Stimulated activated CD4-positive, alpha-beta T cell treated with anti-CD3 and anti-CD28 coated beads, TNF-alpha, amount 100 ng/mL, for 4 hours (primary cell): ENCODE data around the gene ARSI.
"Not testable (repeated sequence)": the region's sequence is repeated elsewhere in the genome, so short reads cannot be mapped to it uniquely, and the experiment has no call there.

Experiments used
- DNase-seq, 3 experiments: peaks; one replicate each; pipeline ENCODE4 v3.0.0-alpha.2; 2020; ENCODE audit warnings: low read depth in 3 of 3

The ARSI gene

DNA sequence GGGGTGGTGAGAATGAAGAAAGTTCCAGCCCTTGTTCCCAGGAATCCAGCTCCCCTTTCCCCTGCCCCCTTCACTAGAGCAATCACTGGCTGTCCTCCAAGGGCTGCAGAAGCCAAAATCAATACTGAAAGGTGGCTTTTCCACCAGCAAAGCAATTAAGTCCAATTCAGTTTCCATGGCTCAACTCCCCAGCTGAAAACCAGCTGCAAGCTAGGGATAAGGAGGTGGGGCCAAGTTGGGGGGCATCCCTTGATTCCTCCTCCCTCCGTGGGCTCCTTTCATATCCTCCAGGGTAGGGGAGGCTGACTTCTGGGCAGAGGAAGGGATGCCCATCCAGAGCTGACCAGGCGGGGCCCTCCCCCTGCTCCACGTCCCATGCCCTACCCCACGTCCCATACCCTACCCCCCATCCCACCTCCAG is 35.8 kb downstream of the ARSI start:
- no peak for DNase-seq

GRCh38 chr5:150265870-150266383 is 36.8 kb downstream of the ARSI start:
- no peak for DNase-seq

DNA sequence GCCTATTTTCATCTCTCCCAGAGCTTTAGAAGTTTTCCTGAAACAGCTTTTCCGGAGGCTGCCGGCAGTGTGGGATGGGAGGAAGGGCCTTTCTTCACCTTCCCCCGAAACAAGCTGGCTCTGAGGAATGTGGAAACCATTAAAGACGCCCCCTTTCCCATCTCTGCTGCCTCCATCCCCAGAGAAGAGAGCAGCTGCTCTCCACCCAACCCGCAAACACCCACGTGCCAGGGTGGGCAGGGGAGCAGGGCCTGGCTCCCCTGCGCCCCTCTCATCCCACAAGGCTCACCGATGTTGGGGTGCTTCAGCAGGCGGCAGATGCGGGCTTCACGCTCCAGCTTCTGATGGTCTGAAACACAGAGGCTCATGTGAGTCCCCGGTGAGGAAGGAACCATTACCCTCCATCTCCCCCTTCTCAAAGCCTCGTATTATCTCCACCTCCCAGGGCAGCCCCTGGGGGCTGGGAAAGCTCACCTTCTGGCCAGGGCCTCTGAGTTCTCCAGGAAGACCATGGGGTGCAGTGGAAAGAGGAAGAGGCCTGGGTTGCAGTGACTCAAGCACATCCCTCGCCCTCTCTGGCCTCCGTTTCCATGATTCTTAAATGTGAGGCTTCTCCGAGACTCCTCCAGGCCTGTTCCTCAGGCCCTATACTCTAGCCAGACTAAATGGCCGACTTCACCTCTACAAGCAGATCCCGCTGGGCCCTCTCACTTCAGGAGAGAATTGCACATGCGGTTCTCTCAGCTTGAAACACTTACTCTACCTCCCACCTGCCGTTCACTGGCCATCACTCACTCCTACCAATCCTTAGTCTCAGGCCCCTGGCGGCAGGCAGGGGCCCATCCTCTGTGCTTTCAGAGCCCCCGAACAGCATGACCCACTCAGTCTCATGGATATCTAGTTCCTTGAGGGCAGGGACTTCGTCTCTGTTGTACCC is 37.8 kb downstream of the ARSI start:
- DNase-seq: no peak

- DNase-seq: no peak
Measured at GRCh38 chr5:150263801-150264621, 38.7 kb downstream of the ARSI start.

DNA sequence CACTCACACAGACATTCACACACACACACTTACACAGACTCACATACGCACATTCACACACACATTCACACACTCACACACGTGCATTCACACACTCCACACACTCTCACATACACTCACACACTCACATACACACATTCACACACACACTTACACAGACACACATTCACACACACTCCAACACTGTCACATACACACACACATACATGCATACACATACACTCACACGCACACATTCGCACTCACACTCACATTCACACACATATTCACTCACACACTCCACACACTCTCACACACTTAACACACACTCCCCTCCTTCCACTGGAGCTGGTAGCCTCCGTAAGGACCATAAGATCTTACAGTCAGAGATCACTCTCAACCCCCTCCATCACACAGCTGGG is 39.3 kb downstream of the ARSI start:
- DNase-seq: no peak

- DNase-seq: no peak
Measured at GRCh38 chr5:150262502-150262901, 40.2 kb downstream of the ARSI start.

DNA sequence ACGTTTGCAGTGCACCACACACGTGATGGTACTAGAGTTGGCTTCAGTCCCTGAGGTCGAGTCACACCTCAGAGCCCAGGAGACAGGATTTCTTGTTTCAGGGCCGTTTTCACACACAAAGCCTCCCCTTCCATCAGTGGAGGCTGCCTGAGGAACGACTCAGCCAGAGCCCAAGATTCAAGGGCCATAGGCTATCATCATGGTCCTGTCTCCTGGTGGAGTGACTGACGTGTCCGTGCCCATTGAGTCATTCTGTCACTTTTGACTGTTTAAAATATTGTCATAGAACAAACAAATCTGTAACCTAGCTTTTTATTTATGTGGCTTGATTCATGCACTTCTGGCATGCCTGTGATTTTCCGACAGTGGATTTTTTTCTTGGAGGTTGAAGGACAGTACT is 41.5 kb downstream of the ARSI start:
- no peak for DNase-seq

DNA sequence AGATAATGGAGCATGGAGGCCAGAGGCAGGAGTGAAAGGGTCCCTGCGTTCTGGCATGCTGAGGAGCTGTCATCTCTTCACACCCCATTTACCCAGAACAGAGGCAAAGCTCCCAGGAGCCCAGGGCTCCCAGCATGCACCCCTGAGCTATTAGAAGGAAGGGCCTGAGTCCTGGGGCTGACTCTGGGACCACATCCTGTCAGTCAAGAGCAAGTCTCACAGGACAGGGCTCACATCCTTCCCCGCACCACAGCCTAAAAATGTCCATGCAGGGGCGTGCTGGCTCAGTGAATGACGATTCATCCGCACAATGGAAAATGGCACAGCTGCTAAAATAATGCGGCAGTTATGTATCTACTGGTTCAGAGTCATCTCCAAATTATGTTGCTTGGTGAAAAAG is 44.6 kb downstream of the ARSI start:
- no peak for DNase-seq

DNA sequence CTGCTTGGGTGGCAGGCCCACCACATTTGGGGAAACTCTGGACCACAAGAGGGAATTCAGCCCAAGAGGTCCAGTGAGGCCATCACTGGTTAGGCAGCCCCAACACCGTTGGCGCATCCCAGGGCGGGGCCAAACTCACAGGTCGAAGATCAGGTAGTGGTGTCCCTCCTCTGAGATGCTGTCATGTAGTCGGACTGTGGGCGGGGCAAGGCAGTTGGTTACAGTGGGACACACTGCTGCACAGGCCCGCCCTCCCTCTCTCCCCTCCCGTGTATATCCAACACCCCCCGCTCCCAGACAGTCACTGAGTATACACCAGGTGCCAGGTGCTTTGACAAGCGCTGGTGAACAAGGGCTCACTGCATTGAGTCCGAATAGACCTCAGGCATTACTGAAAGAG is 45.3 kb downstream of the ARSI start:
- DNase-seq: no peak

DNA sequence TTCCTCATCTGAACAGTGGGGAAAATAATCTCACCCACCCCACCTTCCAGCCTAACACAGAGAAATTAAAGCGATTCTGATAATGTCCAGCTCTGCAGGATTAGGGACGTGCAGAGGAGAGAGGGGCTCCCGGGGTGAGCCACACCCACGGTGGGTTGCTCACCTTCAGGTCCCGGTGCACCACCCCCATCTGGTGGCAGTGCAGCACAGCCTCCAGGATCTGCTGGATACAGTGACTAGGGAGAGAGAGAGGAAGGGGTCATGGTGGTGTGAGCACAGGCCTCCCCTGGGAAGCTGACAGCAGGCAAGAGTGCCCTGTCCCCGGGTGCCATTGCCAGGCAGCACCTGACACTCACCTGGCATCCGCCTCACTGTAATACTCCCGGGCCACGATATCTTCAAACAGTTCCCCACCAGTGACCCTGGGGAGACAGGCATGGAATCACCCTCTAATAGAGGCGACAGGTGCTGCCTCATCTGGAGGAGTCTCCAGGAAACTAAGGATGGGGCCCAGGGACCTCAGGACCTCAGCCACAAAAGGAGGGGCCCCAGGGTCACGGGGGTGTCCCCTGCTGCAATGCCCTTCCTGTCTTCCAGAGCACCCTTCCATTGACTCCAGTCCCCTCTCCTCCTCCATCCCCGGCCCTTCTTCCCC is 46.2 kb downstream of the ARSI start:
- DNase-seq: no peak

GRCh38 chr5:150255659-150256409 is 46.9 kb downstream of the ARSI start:
- DNase-seq: no peak

DNA sequence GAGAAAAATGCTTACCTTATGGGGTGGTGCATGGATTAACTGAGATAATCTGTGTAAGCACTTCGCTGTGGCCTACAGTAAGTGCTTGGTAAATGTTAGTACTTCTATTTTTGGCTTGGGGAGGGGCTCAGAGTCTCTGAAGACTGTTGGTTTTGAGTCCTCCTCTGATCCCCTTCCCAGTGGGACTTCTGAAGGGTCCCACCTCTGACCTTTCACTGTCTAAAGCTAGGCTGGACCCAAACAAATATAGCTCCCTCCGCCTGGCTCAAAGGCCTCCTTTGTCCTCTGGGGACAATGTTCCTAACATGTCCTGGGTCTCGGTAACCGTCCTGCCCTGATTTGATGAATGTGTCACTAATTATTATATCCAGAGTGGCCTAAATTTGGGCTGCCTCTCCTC is 47.9 kb downstream of the ARSI start:
- DNase-seq: no peak

DNA sequence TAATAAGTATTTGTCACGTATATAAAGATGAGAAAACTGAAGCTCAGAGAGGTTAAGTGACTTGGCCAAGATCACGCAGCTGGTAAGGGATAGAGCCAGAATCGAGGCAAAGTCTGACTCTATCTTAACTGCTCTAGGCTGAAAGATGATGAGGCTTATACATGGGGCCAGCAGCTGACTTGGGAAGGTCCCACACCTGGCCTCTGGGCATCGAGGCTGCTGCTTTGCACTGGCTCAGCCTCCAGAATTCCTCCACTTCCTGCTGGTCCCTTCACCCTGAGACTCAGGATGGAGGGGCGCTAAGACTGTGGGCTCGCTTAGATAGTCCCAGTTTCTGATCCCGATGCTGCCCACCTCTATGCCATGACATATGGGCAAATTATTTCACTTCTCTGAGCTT is 48.3 kb downstream of the ARSI start:
- DNase-seq: no peak

DNA sequence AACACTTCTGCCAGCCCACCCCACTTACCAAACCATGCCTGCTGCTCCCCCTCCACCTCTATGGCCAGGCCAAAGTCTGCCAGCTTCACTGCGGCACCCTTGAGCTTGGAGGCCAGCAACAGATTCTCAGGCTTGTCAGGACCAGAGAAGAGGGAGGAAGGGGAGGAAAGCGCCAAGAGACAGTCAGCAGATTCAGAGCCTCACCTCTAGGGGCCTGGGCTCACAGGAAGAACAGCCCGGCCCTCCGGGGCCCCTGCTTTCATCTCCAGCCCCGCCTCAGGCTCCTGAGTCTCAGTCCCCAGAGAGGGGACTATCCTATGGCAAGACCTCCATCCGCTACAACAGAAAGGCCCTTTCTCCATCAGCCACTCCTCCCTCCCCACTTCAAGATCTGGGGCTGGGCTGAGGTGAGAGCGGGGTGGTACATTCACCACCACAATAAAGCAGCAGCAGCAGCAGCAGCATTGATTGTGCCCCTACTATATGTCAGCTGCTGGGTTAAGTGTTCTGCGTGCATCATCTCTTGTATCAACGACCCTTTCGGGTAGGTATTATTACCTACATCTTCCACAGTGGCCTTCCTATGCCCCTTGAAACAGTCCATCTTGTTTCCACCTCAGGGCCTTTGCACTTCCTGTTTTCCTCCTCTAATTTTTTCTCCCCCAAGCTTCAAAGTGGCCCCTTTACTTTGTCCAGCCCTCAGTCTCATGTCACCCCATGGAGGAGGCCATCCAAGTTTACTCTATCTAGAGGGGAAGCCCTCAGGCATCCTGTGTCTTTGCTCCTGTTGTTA is 49.1 kb downstream of the ARSI start:
- DNase-seq: no peak

DNA sequence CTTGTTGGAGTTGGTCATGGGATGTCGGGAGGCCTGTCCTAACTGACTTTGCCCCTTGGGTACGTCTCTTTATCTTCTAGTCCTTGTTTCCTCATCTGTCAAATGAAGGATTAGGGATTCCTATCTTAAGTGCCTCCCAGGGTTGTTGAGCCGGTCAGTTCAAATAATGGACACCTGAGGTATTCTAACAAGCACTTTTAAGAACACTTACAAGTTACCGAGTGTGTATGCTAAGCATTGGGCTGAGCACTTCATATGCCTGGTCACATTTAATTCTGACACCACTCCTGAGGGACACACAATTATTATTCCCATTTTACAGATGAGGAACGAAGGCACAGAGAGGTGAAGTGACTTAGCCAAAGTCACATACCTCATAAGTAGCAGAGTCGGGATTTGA is 50.2 kb downstream of the ARSI start:
- DNase-seq: no peak

GRCh38 chr5:150251504-150251903 is 51.2 kb downstream of the ARSI start:
- no peak for DNase-seq

- DNase-seq: no peak
Measured at GRCh38 chr5:150249744-150250143, 53.0 kb downstream of the ARSI start.

DNA sequence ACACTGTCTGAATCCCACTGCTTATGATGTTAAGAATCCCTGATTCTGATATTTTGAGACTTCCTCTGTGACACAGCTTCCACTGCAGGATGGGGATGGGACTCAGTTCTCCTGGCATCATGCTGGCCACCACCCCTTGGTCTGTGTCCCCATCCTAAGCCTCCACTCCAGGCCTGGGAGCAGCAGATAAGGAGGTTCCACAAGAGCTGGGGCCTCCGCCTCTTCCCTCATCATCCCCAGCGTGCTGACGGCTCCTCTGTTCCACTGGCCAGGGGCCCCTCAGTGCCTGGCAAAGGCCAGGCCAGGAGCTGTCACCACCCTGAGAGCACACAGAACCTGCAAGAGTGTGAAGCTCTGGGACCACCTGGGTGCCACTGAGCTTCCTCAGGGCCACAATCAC is 53.8 kb downstream of the ARSI start:
- no peak for DNase-seq

DNA sequence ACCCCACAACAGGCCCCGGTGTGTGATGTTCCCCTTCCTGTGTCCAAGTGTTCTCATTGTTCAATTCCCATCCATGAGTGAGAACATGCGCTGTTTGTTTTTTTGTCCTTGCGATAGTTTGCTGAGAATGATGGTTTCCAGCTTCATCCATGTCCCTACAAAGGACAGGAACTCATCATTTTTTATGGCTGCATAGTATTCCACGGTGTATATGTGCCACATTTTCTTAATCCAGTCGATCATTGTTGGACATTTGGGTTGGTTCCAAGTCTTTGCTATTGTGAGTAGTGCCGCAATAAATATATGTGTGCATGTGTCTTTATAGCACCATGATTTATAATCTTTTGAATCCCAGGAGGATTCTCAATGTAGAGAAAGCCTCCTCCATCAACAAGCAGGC is 54.2 kb downstream of the ARSI start:
- not testable (repeated sequence) for DNase-seq

DNA sequence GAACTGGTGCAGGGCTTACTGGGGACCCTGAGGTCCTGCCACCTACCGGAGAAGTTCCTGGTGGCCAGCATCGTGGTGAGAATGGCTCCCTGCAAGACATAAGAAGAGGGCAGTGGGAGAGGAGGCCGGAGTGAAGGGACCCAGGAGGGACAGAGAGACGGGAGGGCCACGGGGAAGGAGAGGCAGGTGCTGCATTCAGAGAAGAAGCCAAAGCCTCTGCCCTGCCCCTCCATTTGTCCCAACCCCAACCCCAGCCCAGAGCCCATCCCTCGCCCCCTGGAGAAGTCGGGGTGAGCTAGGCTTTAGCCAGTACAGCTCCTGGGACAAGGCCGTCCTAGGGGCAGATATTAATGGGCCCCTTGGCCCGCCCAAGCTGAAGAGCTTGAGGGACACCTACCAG is 55.0 kb downstream of the ARSI start:
- DNase-seq: no peak

GRCh38 chr5:150246835-150247234 is 55.9 kb downstream of the ARSI start:
- no peak for DNase-seq
